CD4-positive, alpha-beta T cell treated with Interferon gamma for 1 hour (primary cell): ENCODE data around the gene CDK4.
"Not testable (repeated sequence)": the region's sequence is repeated elsewhere in the genome, so short reads cannot be mapped to it uniquely, and the experiment has no call there.

ENCODE experiments used
- DNase-seq: peaks from one replicate; pipeline ENCODE4 v3.0.0-alpha.2; 2020

Gene CDK4

DNA sequence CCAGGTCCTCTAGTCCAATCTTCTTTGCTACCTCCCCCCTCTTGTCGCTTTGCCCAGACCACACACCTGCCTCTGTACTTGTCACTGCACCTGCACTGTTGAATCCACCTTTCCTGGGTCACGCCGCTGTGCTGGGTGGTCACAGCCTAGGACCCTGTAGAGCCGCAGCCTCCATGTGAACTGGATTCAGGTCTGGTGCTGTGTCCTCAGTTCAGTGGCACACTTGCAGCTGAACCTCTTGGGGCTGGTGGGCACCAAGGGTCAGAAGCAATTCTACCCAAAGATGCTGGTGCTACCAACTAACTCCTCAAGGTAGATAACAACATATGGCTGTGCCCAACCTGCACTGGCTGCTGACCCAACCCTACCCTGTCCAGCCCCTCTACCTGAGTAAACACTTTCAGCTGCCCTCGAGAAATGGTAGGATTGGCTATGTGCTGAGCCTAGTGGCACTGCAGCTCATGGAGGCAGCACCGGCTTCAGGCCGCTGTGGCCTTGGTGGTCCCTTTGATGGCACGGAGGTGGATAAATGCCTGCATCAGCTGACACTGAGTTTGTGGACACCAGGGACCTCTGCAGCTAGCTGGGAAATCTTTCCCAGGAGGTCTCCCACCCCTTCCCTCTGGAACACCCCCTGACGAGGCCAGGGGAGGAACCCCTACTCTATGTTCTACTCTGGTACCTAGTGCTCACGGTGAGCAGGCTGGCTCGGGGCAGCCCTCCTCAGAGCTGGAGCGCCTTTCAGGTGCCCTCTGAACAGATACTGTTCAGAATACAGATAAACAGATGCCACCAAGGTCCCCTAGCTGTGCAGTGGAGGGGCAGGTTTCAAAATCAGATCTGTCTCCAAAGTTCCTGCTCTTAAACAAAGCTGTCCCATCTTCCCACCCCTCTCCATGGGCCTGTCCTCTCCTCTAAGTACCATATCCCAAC lies 27.8 kb downstream of the CDK4 start:
- DNase-seq = no peak

GRCh38 chr12:57723630-57723962 lies 28.5 kb downstream of the CDK4 start:
- DNase-seq = no peak

GRCh38 chr12:57722716-57723629 lies 29.1 kb downstream of the CDK4 start:
- no peak for DNase-seq

- DNase-seq = not testable (repeated sequence)
Measured at GRCh38 chr12:57721846-57722608, 30.1 kb downstream of the CDK4 start.

- no peak for DNase-seq
Measured at GRCh38 chr12:57720606-57721595, 31.2 kb downstream of the CDK4 start.

GRCh38 chr12:57719777-57720605 lies 32.1 kb downstream of the CDK4 start:
- DNase-seq = no peak

DNA sequence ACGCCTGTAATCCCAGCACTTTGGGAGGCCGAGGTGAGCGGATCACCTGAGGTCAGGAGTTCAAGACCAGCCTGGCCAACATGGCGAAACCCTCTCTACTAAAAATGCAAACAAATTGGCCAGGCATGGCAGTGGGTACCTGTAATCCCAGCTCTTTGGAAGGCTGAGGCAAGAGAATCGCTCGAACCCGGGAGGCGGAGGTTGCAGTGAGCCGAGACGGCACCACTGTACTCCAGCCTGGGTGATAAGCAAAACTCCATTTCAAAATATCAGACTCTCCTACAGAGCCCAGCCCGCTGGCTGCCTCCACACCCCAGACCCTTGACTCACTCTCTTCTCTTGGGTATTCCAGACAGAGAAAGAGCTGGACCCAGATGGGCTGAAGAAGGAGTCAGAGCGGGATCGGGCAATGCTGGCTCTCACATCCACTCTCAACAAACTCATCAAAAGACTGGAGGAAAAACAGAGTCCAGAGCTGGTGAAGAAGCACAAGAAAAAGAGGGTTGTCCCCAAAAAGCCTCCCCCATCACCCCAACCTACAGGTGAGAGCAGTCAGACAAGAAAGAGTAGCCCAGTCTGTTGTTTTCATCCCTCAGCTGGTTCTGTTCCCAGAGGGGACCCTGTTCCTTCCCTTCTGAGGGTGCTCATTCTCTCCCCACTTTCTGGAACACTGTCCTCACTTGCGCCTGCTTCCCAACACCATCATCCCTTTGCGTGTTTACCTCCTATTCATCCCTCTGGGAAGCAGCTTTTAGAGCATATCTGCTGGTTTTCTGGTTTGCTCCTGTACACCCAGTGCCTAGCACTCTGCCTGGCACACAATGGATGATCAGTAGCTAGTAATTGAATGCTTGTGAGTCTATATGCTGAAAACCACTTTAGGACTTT lies 33.2 kb downstream of the CDK4 start:
- no peak for DNase-seq

- no peak for DNase-seq
Measured at GRCh38 chr12:57717846-57718640, 34.1 kb downstream of the CDK4 start.

DNA sequence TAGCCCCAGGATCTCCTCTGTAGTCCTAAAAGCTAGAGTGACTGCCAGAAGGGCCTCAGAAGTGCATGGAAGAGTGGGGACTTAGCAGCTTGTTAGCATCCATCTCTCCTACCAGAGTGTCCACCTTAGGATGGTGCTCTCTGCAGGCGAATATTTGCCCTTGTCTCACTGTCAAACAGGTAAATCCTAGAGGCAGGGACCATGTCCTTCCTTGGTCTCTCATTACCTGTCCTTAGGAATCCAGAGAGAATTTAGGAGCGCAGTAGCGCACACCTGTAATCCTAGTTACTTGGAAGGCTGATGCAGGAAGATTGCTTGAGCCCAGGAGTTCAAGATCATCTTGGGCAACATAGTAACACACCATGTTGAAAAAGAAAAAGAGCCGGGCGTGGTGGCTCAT lies 35.0 kb downstream of the CDK4 start:
- no peak for DNase-seq

DNA sequence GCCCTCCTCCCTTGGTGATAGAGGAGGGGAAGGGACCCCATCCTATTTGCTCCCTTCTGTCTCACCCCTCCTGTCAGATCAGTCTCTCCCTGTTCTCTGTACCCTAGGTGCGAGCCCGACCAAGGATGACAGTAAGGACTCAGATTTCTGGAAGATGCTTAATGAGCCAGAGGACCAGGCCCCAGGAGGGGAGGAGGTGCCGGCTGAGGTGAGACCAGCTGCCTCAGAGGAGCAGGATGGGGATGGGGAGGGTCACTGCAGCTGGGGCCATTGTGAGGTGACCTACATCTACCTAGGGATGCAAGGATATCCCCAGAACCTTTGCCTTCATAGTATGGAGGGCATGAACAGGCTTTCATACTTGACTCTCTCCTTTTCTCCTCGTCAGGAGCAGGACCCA lies 35.8 kb downstream of the CDK4 start:
- no peak for DNase-seq

DNA sequence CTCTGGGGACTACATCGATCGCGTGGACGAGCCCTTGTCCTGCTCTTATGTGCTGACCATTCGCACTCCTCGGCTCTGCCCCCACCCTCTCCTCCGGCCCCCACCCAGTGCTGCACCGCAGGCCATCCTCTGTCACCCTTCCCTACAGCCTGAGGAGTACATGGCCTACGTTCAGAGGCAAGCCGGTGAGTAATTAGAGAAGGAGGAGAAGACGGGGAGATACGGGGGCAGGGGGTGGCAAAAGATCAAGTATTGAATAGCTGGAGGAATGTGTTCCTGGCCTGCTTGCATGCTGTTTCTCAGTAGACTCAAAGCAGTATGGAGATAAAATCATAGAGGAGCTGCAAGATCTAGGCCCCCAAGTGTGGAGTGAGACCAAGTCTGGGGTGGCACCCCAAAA lies 36.3 kb downstream of the CDK4 start:
- no peak for DNase-seq

DNA sequence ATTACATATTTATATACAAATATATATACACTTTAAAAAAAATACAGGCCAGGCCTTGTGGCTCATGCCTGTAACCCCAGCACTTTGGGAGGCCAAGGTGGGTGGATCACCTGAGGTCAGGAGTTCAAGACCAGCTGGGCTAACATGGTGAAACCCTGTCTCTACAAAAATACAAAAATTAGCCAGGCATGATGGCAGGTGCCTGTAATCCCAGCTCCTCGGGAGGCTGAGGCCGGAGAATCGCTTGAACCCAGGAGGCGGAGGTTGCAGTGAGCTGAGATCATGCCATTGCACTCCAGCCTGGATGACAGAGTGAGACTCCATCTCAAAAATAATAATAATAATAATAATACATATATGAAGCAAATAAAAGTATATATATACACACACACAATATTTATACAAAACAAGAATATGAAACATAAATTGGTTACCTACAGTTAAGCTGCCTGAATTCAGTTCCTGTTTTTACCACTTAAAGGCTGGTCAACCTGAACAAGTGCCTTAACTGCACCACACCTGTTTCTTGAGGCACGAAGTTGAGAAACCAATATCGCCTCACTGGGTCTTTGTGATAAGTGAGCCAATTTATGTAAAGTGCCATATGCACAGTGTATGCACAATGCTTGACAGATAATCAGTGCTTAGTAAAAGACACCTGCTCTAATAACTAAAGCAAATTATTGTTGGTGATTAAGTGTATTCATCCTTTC lies 36.9 kb downstream of the CDK4 start:
- DNase-seq = not testable (repeated sequence)

DNA sequence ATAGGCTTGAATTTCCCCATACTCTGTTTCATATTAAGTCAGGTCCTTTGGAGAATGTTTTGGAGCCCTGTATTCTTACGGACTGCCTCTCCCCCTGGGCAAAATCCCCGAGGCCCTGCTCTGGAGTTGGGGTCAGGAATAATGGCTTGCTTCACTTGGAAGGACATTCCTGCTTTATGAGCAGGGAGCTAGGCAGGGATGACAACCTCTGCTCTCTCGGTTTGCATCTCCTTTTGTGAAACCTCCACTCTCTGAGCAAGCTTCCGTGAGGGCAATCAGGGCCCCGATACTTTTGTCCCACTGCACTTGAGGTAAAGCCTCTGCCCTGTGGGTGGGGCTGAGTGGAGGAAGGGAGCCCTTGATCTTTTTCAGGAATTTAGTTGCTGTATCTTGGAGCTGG lies 38.9 kb downstream of the CDK4 start:
- no peak for DNase-seq

- DNase-seq = no peak
Measured at GRCh38 chr12:57712701-57713100, 39.4 kb downstream of the CDK4 start.

DNA sequence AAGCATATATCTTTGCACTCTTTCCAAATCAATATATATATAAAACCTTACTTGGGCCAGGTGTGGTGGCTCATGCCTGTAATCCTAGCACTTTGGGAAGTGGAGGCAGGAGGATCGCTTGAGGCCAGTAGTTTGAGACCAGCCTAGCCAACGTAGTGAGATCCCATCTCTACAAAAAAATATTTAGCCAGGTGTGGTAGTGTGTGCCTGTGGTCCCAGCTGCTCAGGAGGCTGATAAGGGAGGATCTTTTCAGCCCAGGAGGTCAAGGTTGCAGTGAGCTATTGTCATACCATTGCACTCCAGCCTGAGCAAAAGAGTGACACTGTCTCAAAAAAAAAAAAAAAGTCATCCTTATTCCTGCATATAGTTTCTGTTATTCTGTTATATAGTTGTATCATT lies 43.8 kb downstream of the CDK4 start:
- DNase-seq = no peak

DNA sequence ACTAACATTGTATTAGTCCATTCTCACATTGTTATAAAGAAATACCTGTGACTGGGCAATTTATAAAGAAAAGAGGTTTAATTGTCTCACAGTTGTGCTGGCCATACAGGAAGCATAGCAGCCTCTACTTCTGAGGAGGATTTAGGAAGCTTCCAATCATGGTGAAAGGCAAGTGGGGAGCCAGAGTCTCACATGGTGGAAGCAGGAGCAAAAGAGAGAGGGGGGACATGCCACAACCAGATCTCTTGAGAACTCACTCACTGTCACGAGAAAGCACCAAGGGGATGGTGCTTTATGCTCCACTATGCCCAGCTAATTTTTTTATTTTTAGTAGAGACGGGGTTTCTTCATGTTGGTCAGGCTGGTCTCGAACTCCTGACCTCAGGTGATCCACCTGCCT lies 44.9 kb downstream of the CDK4 start:
- no peak for DNase-seq

DNA sequence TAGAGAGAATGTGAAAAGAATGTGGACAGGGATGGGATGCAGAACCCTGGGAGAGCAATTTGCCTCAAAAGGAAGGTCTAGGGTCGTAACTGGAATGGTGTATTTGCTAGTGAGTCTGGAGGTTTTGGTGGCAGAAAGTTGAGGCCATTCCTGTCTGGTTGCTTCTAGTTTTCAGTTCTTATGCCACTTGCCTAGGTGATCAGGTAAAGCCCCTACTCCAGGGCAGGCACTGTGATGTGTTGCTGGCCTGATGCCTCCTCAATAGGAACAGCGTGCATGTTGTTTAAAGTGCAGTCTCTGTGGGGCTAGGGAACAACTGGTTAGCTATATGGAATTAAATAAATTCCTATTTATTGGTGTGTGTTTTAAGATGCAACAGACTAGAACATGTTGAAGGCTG lies 51.8 kb downstream of the CDK4 start:
- no peak for DNase-seq

- DNase-seq = no peak
Measured at GRCh38 chr12:57698414-57698813, 53.7 kb downstream of the CDK4 start.
